WI38 (cell line): ENCODE measurements around the gene DIP2A.

Experiments
- H3K4me3 ChIP-seq: 2 replicates; pipeline ENCODE4 v1.5.1; 2011; ENCODE audit warnings: low read depth, mild to moderate bottlenecking, control low read depth, low read length
- TF ChIP-seq, protein P1 (sequence below): IDR thresholded peaks from 2 replicates; pipeline ENCODE4 v1.5.1; 2012; ENCODE audit warnings: low read depth, mild to moderate bottlenecking, control low read depth, low read length

DIP2A gene

GRCh38 chr21:46468108-46468774, 9.6 kb downstream of the DIP2A start:
- TF ChIP-seq, protein P1, sequence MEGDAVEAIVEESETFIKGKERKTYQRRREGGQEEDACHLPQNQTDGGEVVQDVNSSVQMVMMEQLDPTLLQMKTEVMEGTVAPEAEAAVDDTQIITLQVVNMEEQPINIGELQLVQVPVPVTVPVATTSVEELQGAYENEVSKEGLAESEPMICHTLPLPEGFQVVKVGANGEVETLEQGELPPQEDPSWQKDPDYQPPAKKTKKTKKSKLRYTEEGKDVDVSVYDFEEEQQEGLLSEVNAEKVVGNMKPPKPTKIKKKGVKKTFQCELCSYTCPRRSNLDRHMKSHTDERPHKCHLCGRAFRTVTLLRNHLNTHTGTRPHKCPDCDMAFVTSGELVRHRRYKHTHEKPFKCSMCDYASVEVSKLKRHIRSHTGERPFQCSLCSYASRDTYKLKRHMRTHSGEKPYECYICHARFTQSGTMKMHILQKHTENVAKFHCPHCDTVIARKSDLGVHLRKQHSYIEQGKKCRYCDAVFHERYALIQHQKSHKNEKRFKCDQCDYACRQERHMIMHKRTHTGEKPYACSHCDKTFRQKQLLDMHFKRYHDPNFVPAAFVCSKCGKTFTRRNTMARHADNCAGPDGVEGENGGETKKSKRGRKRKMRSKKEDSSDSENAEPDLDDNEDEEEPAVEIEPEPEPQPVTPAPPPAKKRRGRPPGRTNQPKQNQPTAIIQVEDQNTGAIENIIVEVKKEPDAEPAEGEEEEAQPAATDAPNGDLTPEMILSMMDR: no peak

DNA sequence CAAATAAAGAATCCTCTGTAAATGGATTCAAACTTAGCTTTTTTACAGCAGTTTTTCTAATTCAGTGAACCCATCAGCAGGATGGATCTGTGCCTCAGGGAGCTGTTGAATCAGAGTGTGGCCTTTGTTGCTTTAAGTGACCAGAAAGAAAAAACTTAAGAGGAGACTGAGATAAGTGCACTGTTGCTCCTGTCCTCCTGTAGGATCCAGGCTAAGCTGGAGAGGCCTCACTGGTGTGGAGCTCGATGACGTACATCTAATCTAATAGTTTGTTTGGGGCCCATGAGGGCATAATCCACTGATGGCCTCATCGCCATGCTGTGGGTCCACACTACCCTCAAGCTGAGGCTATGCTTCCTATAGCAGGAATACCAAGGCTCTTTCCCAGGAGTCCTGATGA, 10.6 kb downstream of the DIP2A start:
- no peak overlapping the region for H3K4me3 ChIP-seq
- TF ChIP-seq, protein P1: no peak

More at GRCh38 chr21:46468108-46468774, 9.6 kb downstream of the DIP2A start:
- H3K4me3 ChIP-seq: no peak overlapping the region

DNA sequence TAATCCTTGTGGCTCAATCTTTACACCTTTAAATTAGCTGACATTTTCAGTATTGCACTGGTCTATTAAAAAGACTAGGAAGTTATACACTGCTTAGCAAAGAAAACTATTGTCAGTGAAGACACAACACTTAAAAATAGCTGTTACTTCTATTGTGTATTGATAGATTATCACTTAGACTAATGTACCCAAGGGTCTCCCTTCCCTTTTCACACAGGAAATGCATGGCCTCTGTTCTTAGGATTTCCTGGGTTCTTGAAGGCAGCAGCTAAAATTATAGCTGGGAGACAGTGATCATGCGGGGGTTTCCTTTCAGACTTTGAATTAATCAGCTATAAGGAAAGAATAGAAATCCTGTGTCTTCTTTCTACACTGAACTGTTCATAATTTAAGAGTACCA, 12.8 kb downstream of the DIP2A start:
- no peak overlapping the region for H3K4me3 ChIP-seq
- TF ChIP-seq, protein P1: no peak

- TF ChIP-seq, protein P1: no peak
- H3K4me3 ChIP-seq: no peak overlapping the region
Observed at GRCh38 chr21:46472246-46472645, 13.6 kb downstream of the DIP2A start.

- TF ChIP-seq, protein P1: no peak
Observed at GRCh38 chr21:46474382-46474781, 15.7 kb downstream of the DIP2A start.

DNA sequence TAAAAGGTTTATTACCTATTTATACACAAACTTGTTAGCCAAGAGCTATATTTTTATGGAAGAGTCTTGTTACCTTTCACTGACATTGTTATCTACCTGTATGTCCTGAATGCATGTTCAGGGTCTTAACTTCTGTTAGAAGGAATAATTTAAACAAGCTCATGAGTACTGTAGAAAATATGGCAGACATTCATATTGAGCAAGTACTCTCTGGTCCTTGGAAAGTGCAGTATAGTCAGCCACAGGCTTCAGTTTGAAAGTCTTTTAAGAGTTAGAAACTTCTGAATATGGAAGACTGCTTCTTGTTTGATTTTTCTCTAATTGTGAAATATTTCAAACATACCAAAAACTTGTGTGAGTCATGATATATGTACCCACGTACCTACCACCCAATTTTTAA, 16.6 kb downstream of the DIP2A start:
- TF ChIP-seq, protein P1: no peak
- H3K4me3 ChIP-seq: no peak overlapping the region

More at GRCh38 chr21:46474382-46474781, 15.7 kb downstream of the DIP2A start:
- no peak overlapping the region for H3K4me3 ChIP-seq

GRCh38 chr21:46477765-46478164, 19.1 kb downstream of the DIP2A start:
- H3K4me3 ChIP-seq: no peak overlapping the region
- TF ChIP-seq, protein P1: no peak
